ENCODE data around the gene FGFR1OP2. TPM values are rescaled to one million over a fixed set of nuclear protein-coding genes. Genes with fewer than 3 reads are reported as not detected.

The FGFR1OP2 gene
- total RNA-seq, 2 donors from 2014 or later = 51.3 to 77.4 TPM

- H3K27ac Mint-ChIP-seq = peak overlapping the region; percentile 9
- no peaks in the 10 kb centered on the region for H3K27me3 Mint-ChIP-seq
- H3K9me3 Mint-ChIP-seq = no peaks in the 10 kb centered on the region
- no peak overlapping the region for H3K4me3 Mint-ChIP-seq
- H3K4me1 Mint-ChIP-seq = peaks cover 23% of the 10 kb centered on the region
- ATAC-seq (replicated peaks) = no peak
- H3K36me3 Mint-ChIP-seq (ENCODE audit: low read depth) = peaks cover 37% of the 10 kb centered on the region
Observed at GRCh38 chr12:27002141-27002540, 63.9 kb downstream of the FGFR1OP2 start.

- ATAC-seq (replicated peaks) = no peak
- peaks cover 16% of the 10 kb centered on the region for H3K4me1 Mint-ChIP-seq
- H3K4me3 Mint-ChIP-seq = no peak overlapping the region
Observed at GRCh38 chr12:27003421-27004381, 65.4 kb downstream of the FGFR1OP2 start.

GRCh38 chr12:27005495-27005894 is 67.2 kb downstream of the FGFR1OP2 start:
- H3K4me3 Mint-ChIP-seq = no peak overlapping the region
- no peak for ATAC-seq (replicated peaks)

More at GRCh38 chr12:27003421-27004381, 65.4 kb downstream of the FGFR1OP2 start:
- H3K27ac Mint-ChIP-seq = no peak overlapping the region
- H3K9me3 Mint-ChIP-seq = no peaks in the 10 kb centered on the region
- no peaks in the 10 kb centered on the region for H3K27me3 Mint-ChIP-seq
- peaks cover 26% of the 10 kb centered on the region for H3K36me3 Mint-ChIP-seq (ENCODE audit: low read depth)

GRCh38 chr12:27006797-27007467 is 68.7 kb downstream of the FGFR1OP2 start:
- Mint-ChIP-seq H3K9me3 (no peaks in the 10 kb centered on the region), H3K27me3 (no peaks in the 10 kb centered on the region), H3K4me3 (no peak overlapping the region), H3K36me3 (ENCODE audit: low read depth) (peaks cover 21% of the 10 kb centered on the region), H3K4me1 (peaks cover 23% of the 10 kb centered on the region), H3K27ac (no peak overlapping the region)
- ATAC-seq (replicated peaks) = no peak

More at GRCh38 chr12:27005495-27005894, 67.2 kb downstream of the FGFR1OP2 start:
- Mint-ChIP-seq H3K36me3 (ENCODE audit: low read depth) (peaks cover 20% of the 10 kb centered on the region), H3K27me3 (no peaks in the 10 kb centered on the region), H3K27ac (no peak overlapping the region), H3K9me3 (no peaks in the 10 kb centered on the region), H3K4me1 (peaks cover 22% of the 10 kb centered on the region)

GRCh38 chr12:27008081-27008480 is 69.8 kb downstream of the FGFR1OP2 start:
- Mint-ChIP-seq H3K27ac (no peak overlapping the region), H3K4me3 (no peak overlapping the region), H3K36me3 (ENCODE audit: low read depth) (peaks cover 19% of the 10 kb centered on the region), H3K27me3 (no peaks in the 10 kb centered on the region), H3K9me3 (no peaks in the 10 kb centered on the region), H3K4me1 (peaks cover 21% of the 10 kb centered on the region)
- ATAC-seq (replicated peaks) = no peak

GRCh38 chr12:27009881-27010301 is 71.6 kb downstream of the FGFR1OP2 start:
- no peaks in the 10 kb centered on the region for H3K9me3 Mint-ChIP-seq
- no peaks in the 10 kb centered on the region for H3K27me3 Mint-ChIP-seq
- no peak overlapping the region for H3K4me3 Mint-ChIP-seq
- ATAC-seq (replicated peaks) = no peak
- H3K27ac Mint-ChIP-seq = no peak overlapping the region
- peaks cover 19% of the 10 kb centered on the region for H3K36me3 Mint-ChIP-seq (ENCODE audit: low read depth)
- peaks cover 23% of the 10 kb centered on the region for H3K4me1 Mint-ChIP-seq

- Mint-ChIP-seq H3K4me3 (peak overlapping the region; percentile 87), H3K27ac (no peak overlapping the region), H3K36me3 (ENCODE audit: low read depth) (peaks cover 19% of the 10 kb centered on the region), H3K4me1 (peaks cover 26% of the 10 kb centered on the region), H3K27me3 (no peaks in the 10 kb centered on the region), H3K9me3 (no peaks in the 10 kb centered on the region)
- ATAC-seq (replicated peaks) = no peak
Observed at GRCh38 chr12:27012239-27012981, 74.1 kb downstream of the FGFR1OP2 start.

- peaks cover 19% of the 10 kb centered on the region for H3K36me3 Mint-ChIP-seq (ENCODE audit: low read depth)
- H3K27me3 Mint-ChIP-seq = no peaks in the 10 kb centered on the region
- no peaks in the 10 kb centered on the region for H3K9me3 Mint-ChIP-seq
- ATAC-seq (replicated peaks) = no peak
- peak overlapping the region; percentile 71 for H3K27ac Mint-ChIP-seq
- peak overlapping the region; percentile 87 for H3K4me3 Mint-ChIP-seq
- H3K4me1 Mint-ChIP-seq = peaks cover 26% of the 10 kb centered on the region
Observed at GRCh38 chr12:27012982-27013255, 74.6 kb downstream of the FGFR1OP2 start.

GRCh38 chr12:27013611-27014084 is 75.4 kb downstream of the FGFR1OP2 start:
- H3K27ac Mint-ChIP-seq = peak overlapping the region; percentile 71
- peak; percentile 25 for ATAC-seq (replicated peaks)
- H3K27me3 Mint-ChIP-seq = no peaks in the 10 kb centered on the region
- peaks cover 15% of the 10 kb centered on the region for H3K36me3 Mint-ChIP-seq (ENCODE audit: low read depth)
- peaks cover 26% of the 10 kb centered on the region for H3K4me1 Mint-ChIP-seq
- H3K4me3 Mint-ChIP-seq = peak overlapping the region; percentile 87
- no peaks in the 10 kb centered on the region for H3K9me3 Mint-ChIP-seq

- Mint-ChIP-seq H3K27me3 (no peaks in the 10 kb centered on the region), H3K4me1 (peaks cover 26% of the 10 kb centered on the region), H3K36me3 (ENCODE audit: low read depth) (peaks cover 15% of the 10 kb centered on the region), H3K27ac (peak within 1 kb of the TSS; percentile 92), H3K9me3 (no peaks in the 10 kb centered on the region), H3K4me3 (peak within 1 kb of the TSS; percentile 87)
- ATAC-seq (replicated peaks) = peak; percentile 87
Observed at GRCh38 chr12:27014085-27014858, 76.0 kb downstream of the FGFR1OP2 start, which contains the start of gene TM7SF3. TM7SF3 (minus strand) TSS chr12:27014384; CDS start chr12:27014168, 216 bp downstream.

- no peaks in the 10 kb centered on the region for H3K27me3 Mint-ChIP-seq
- H3K27ac Mint-ChIP-seq = peak overlapping the region; percentile 92
- H3K4me3 Mint-ChIP-seq = peak overlapping the region; percentile 87
- H3K4me1 Mint-ChIP-seq = peaks cover 23% of the 10 kb centered on the region
- H3K36me3 Mint-ChIP-seq (ENCODE audit: low read depth) = peaks cover 11% of the 10 kb centered on the region
- no peaks in the 10 kb centered on the region for H3K9me3 Mint-ChIP-seq
- no peak for ATAC-seq (replicated peaks)
Observed at GRCh38 chr12:27014859-27015729, 76.8 kb downstream of the FGFR1OP2 start.

- Mint-ChIP-seq H3K4me1 (peaks cover 18% of the 10 kb centered on the region), H3K9me3 (no peaks in the 10 kb centered on the region), H3K27ac (peak overlapping the region; percentile 92), H3K27me3 (no peaks in the 10 kb centered on the region), H3K36me3 (ENCODE audit: low read depth) (peaks cover 5% of the 10 kb centered on the region), H3K4me3 (peak overlapping the region; percentile 87)
- ATAC-seq (replicated peaks) = no peak
Observed at GRCh38 chr12:27015730-27016076, 77.4 kb downstream of the FGFR1OP2 start.

All from activated T-helper 17 cell treated with anti-CD3 and anti-CD28 coated beads, Interleukin-2, amount 50 U/mL, for 72 hours (primary cell).